ENCODE measurements around the gene PTGS1.

DNA sequence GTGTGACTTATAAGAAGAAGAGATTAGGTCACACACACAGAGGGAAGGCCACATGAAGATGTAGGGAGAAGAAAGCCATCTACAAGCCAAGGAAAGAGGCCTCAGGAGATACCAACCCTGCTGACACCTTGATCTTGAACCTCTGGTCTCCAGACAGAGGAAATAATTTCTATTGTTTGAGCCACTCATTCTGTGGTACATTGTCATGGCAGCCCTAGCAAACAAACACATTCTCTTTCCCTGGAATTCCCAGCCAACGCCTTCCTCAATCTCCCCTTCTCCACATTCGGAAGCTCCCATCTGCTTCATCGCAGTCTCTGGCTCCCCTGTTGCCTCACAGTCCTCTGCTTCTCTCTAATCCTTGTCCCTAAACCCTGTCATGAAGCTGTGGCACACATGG is 16.7 kb downstream of the PTGS1 start:
- TF ChIP-seq ZNF274 (IDR thresholded peaks at IDR 0.05; ENCODE audit: low read depth, low read length) (no peak), YY1 (IDR thresholded peaks at IDR 0.05; ENCODE audit: insufficient read depth, insufficient read length) (no peak), SUZ12 (IDR thresholded peaks at IDR 0.05; ENCODE audit: extremely low read depth, insufficient read depth, insufficient read length) (no peak)

All from NT2/D1 (cell line).